ENCODE measurements around the gene PTGIR. TPM values are rescaled to one million over a fixed set of nuclear protein-coding genes. Genes with fewer than 3 reads are reported as not detected.
A peak's percentile ranks its signal among the peaks of the same experiment; 100 is the strongest.

The PTGIR gene
- total and polyA plus RNA-seq, 3 experiments from 2014 or later, result 17.7 to 18.4 TPM; not detected in 1

GRCh38 chr19:46610851-46611770, 13.8 kb downstream of the PTGIR start:
- Histone ChIP-seq H3K36me3 (ENCODE audit: insufficient read depth, low read length) (peaks cover 33% of the 10 kb centered on the region), H3K9me3 (ENCODE audit: low read length) (no peaks in the 10 kb centered on the region), H3K4me3 (ENCODE audit: low read length) (peak overlapping the region; percentile 20), H3K4me1 (ENCODE audit: insufficient read depth, low read length) (peaks cover 56% of the 10 kb centered on the region), H3K27me3 (ENCODE audit: insufficient read depth, low read length, poor library complexity, severe bottlenecking) (no peaks in the 10 kb centered on the region), H3K27ac (ENCODE audit: low read depth, low read length) (no peak overlapping the region)
- Mint-ChIP-seq H3K27ac (peak overlapping the region; percentile 87 to 97 (median 93)), H3K4me1 (peaks cover 44 to 52% (median 48%) of the 10 kb centered on the region in 3 donors), H3K4me3 (peak overlapping the region; percentile 65 to 85 (median 75)), H3K27me3 (no peaks in the 10 kb centered on the region), H3K9me3 (no peaks in the 10 kb centered on the region), H3K36me3 (peaks cover 3 to 47% (median 15%) of the 10 kb centered on the region in 3 donors)
- POLR2A ChIA-PET, result interaction anchor here (0.9 to 3.9 kb wide), 3 partner anchors 9 to 50 kb away, joined by 3 to 52 read pairs (median 4); partner anchors contain the start of genes CALM3 and DACT3
- peak in 3 of 5 donors; percentile 23 to 58 (median 43) for DNase-seq
- CTCF ChIA-PET, result interaction anchor here (0.7 to 4.9 kb wide), 7 partner anchors 9 to 118 kb away, joined by 3 to 66 read pairs (median 6); partner anchors contain the start of genes CALM3 and DACT3

GRCh38 chr19:46610413-46610775, 14.5 kb downstream of the PTGIR start:
- H3K4me3 Mint-ChIP-seq, result peak overlapping the region in 4 of 7 donors; percentile 34 to 76 (median 68)
- H3K36me3 ChIP-seq (ENCODE audit: insufficient read depth, low read length), result peaks cover 40% of the 10 kb centered on the region

GRCh38 chr19:46609511-46610412, 15.1 kb downstream of the PTGIR start:
- no peaks in the 10 kb centered on the region for H3K27me3 ChIP-seq (ENCODE audit: insufficient read depth, low read length, poor library complexity, severe bottlenecking)
- H3K27ac ChIP-seq (ENCODE audit: low read depth, low read length), result no peak overlapping the region
- H3K4me3 ChIP-seq (ENCODE audit: low read length), result no peak overlapping the region
- Mint-ChIP-seq H3K27me3 (no peaks in the 10 kb centered on the region), H3K4me3 (peak overlapping the region in 1 of 7 donors; percentile 15), H3K36me3 (peaks cover 3 to 59% (median 15%) of the 10 kb centered on the region in 3 donors), H3K9me3 (no peaks in the 10 kb centered on the region), H3K4me1 (peaks cover 47 to 53% (median 53%) of the 10 kb centered on the region in 3 donors), H3K27ac (peak overlapping the region in 7 of 8 donors; percentile 10 to 95 (median 61))
- peaks cover 43% of the 10 kb centered on the region for H3K36me3 ChIP-seq (ENCODE audit: insufficient read depth, low read length)
- ChIA-PET POLR2A (interaction anchor here (3.9 kb wide), 1 partner anchor 8 kb away, joined by 52 read pairs; the partner anchor contains the start of gene CALM3), CTCF (interaction anchor here (4.8 kb wide), 1 partner anchor 8 kb away, joined by 64 read pairs; the partner anchor contains the start of gene CALM3)
- peak in 1 of 5 donors; percentile 17 for DNase-seq
- no peaks in the 10 kb centered on the region for H3K9me3 ChIP-seq (ENCODE audit: low read length)
- peaks cover 50% of the 10 kb centered on the region for H3K4me1 ChIP-seq (ENCODE audit: insufficient read depth, low read length)

More at GRCh38 chr19:46610413-46610775, 14.5 kb downstream of the PTGIR start:
- peaks cover 47 to 53% (median 52%) of the 10 kb centered on the region in 3 donors for H3K4me1 Mint-ChIP-seq
- H3K27ac Mint-ChIP-seq, result peak overlapping the region; percentile 87 to 97 (median 93)
- H3K27me3 Mint-ChIP-seq, result no peaks in the 10 kb centered on the region
- CTCF ChIA-PET, result interaction anchor here (4.8 to 4.9 kb wide), 2 partner anchors 9 to 52 kb away, joined by 64 to 66 read pairs; partner anchors contain the start of genes CALM3 and DACT3
- Histone ChIP-seq H3K4me1 (ENCODE audit: insufficient read depth, low read length) (peaks cover 52% of the 10 kb centered on the region), H3K27me3 (ENCODE audit: insufficient read depth, low read length, poor library complexity, severe bottlenecking) (no peaks in the 10 kb centered on the region), H3K27ac (ENCODE audit: low read depth, low read length) (no peak overlapping the region), H3K4me3 (ENCODE audit: low read length) (peak overlapping the region; percentile 20), H3K9me3 (ENCODE audit: low read length) (no peaks in the 10 kb centered on the region)
- no peaks in the 10 kb centered on the region for H3K9me3 Mint-ChIP-seq
- DNase-seq, result peak in 1 of 5 donors; percentile 13
- H3K36me3 Mint-ChIP-seq, result peaks cover 3 to 53% (median 15%) of the 10 kb centered on the region in 3 donors
- POLR2A ChIA-PET, result interaction anchor here (0.9 to 3.9 kb wide), 2 partner anchors 9 to 50 kb away, joined by 3 to 52 read pairs; partner anchors contain the start of genes CALM3 and DACT3

GRCh38 chr19:46608581-46609345, 16.1 kb downstream of the PTGIR start:
- Histone ChIP-seq H3K4me3 (ENCODE audit: low read length) (no peak overlapping the region), H3K36me3 (ENCODE audit: insufficient read depth, low read length) (peaks cover 43% of the 10 kb centered on the region), H3K9me3 (ENCODE audit: low read length) (no peaks in the 10 kb centered on the region), H3K27ac (ENCODE audit: low read depth, low read length) (no peak overlapping the region), H3K27me3 (ENCODE audit: insufficient read depth, low read length, poor library complexity, severe bottlenecking) (no peaks in the 10 kb centered on the region), H3K4me1 (ENCODE audit: insufficient read depth, low read length) (peaks cover 47% of the 10 kb centered on the region)
- no peaks in the 10 kb centered on the region for H3K9me3 Mint-ChIP-seq
- ChIA-PET CTCF (interaction anchor here (1.9 kb wide), 1 partner anchor 28 kb away, joined by 5 read pairs; no protein-coding TSS in a partner anchor), POLR2A (interaction anchor here (3.9 kb wide), 1 partner anchor 7 kb away, joined by 52 read pairs; the partner anchor contains the start of gene CALM3)
- peaks cover 3 to 61% (median 15%) of the 10 kb centered on the region in 3 donors for H3K36me3 Mint-ChIP-seq
- no peak for DNase-seq
- H3K27me3 Mint-ChIP-seq, result no peaks in the 10 kb centered on the region
- H3K4me1 Mint-ChIP-seq, result peaks cover 43 to 56% (median 52%) of the 10 kb centered on the region in 3 donors
- H3K4me3 Mint-ChIP-seq, result peak overlapping the region in 1 of 7 donors; percentile 15
- H3K27ac Mint-ChIP-seq, result peak overlapping the region in 4 of 8 donors; percentile 10 to 93 (median 42)

- H3K9me3 Mint-ChIP-seq, result no peaks in the 10 kb centered on the region
- Histone ChIP-seq H3K27ac (ENCODE audit: low read depth, low read length) (no peak overlapping the region), H3K4me3 (ENCODE audit: low read length) (no peak overlapping the region), H3K36me3 (ENCODE audit: insufficient read depth, low read length) (peaks cover 43% of the 10 kb centered on the region), H3K4me1 (ENCODE audit: insufficient read depth, low read length) (peaks cover 50% of the 10 kb centered on the region), H3K9me3 (ENCODE audit: low read length) (no peaks in the 10 kb centered on the region), H3K27me3 (ENCODE audit: insufficient read depth, low read length, poor library complexity, severe bottlenecking) (no peaks in the 10 kb centered on the region)
- peak overlapping the region in 2 of 8 donors; percentile 35 to 66 for H3K27ac Mint-ChIP-seq
- ChIA-PET CTCF (interaction anchor here (1.9 kb wide), 1 partner anchor 29 kb away, joined by 5 read pairs; no protein-coding TSS in a partner anchor), POLR2A (no interaction called here)
- H3K4me3 Mint-ChIP-seq, result no peak overlapping the region
- H3K4me1 Mint-ChIP-seq, result peaks cover 48 to 61% (median 57%) of the 10 kb centered on the region in 3 donors
- no peaks in the 10 kb centered on the region for H3K27me3 Mint-ChIP-seq
- DNase-seq, result no peak
- H3K36me3 Mint-ChIP-seq, result peaks cover 3 to 63% (median 15%) of the 10 kb centered on the region in 3 donors
Observed at GRCh38 chr19:46608178-46608577, 16.7 kb downstream of the PTGIR start.

GRCh38 chr19:46607448-46607841, 17.4 kb downstream of the PTGIR start:
- Mint-ChIP-seq H3K27me3 (no peaks in the 10 kb centered on the region), H3K4me1 (peaks cover 51 to 65% (median 60%) of the 10 kb centered on the region in 3 donors), H3K4me3 (no peak overlapping the region), H3K36me3 (peaks cover 3 to 63% (median 15%) of the 10 kb centered on the region in 3 donors), H3K9me3 (no peaks in the 10 kb centered on the region), H3K27ac (peak overlapping the region in 2 of 8 donors; percentile 21 to 83)
- peaks cover 43% of the 10 kb centered on the region for H3K36me3 ChIP-seq (ENCODE audit: insufficient read depth, low read length)
- H3K4me3 ChIP-seq (ENCODE audit: low read length), result no peak overlapping the region
- POLR2A ChIA-PET, result interaction anchor here (0.6 kb wide), 1 partner anchor 51 kb away, joined by 3 read pairs; no protein-coding TSS in a partner anchor
- no peak overlapping the region for H3K27ac ChIP-seq (ENCODE audit: low read depth, low read length)
- no peaks in the 10 kb centered on the region for H3K9me3 ChIP-seq (ENCODE audit: low read length)
- DNase-seq, result no peak
- CTCF ChIA-PET, result interaction anchor here (1.2 to 1.9 kb wide), 2 partner anchors 30 to 77 kb away, joined by 3 to 5 read pairs; no protein-coding TSS in a partner anchor
- H3K27me3 ChIP-seq (ENCODE audit: insufficient read depth, low read length, poor library complexity, severe bottlenecking), result no peaks in the 10 kb centered on the region
- H3K4me1 ChIP-seq (ENCODE audit: insufficient read depth, low read length), result peaks cover 53% of the 10 kb centered on the region
